HEK293 (cell line): ENCODE measurements around the gene STRA6.

ENCODE experiments used
- GLI2 ChIP-seq: fragments of 450-650 bp; formaldehyde crosslinking; IDR thresholded peaks from 2 replicates; pipeline ENCODE4; 2017; ENCODE audit warnings: missing biosample characterization, missing genetic modification characterization, low read depth, borderline replicate concordance
- GLIS1 ChIP-seq: fragments of 450-650 bp; formaldehyde crosslinking; IDR thresholded peaks from 2 replicates; pipeline ENCODE4 v1.5.1; 2016; ENCODE audit warnings: missing biosample characterization, missing genetic modification characterization
- GLIS2 ChIP-seq: fragments of 450-650 bp; formaldehyde crosslinking; IDR thresholded peaks from 2 replicates; pipeline ENCODE4 v1.5.1; 2016; ENCODE audit warnings: missing biosample characterization, missing genetic modification characterization
- HOXA7 ChIP-seq: sonication (generic); formaldehyde crosslinking; IDR thresholded peaks from 2 replicates; pipeline ENCODE4 v1.8.1; 2022; ENCODE audit warnings: missing genetic modification reagents, borderline replicate concordance
- HOXD13 ChIP-seq: sonication (generic); formaldehyde crosslinking; IDR thresholded peaks from 2 replicates; pipeline ENCODE4 v1.8.0; 2022; ENCODE audit warnings: missing genetic modification reagents, borderline replicate concordance
- KLF10 ChIP-seq: fragments of 450-650 bp; IDR thresholded peaks from 2 replicates; pipeline ENCODE4 v1.5.1; 2018; ENCODE audit warnings: missing biosample characterization, mild to moderate bottlenecking, missing genetic modification characterization
- KLF16 ChIP-seq: fragments of 450-650 bp; formaldehyde crosslinking; IDR thresholded peaks from 2 replicates; pipeline ENCODE4 v1.5.1; 2017; ENCODE audit warnings: missing biosample characterization, missing genetic modification characterization
- SCRT1 ChIP-seq: fragments of 450-650 bp; formaldehyde crosslinking; IDR thresholded peaks from 2 replicates; pipeline ENCODE4 v1.5.1; 2016; ENCODE audit warnings: missing biosample characterization, missing genetic modification characterization, borderline replicate concordance
- SP7 ChIP-seq: fragments of 450-650 bp; formaldehyde crosslinking; IDR thresholded peaks from 2 replicates; pipeline ENCODE4 v1.5.1; 2016; ENCODE audit warnings: missing biosample characterization, missing genetic modification characterization
- TRIM28 ChIP-seq: IDR thresholded peaks from 2 replicates; pipeline ENCODE4 v1.6.1; 2011; ENCODE audit warnings: low read length, control low read depth, borderline replicate concordance
- ZBTB20 ChIP-seq: fragments of 450-650 bp; formaldehyde crosslinking; IDR thresholded peaks from 2 replicates; pipeline ENCODE4 v1.5.1; 2016; ENCODE audit warnings: missing biosample characterization, missing genetic modification characterization
- ZBTB8A ChIP-seq: fragments of 450-650 bp; formaldehyde crosslinking; IDR thresholded peaks from 2 replicates; pipeline ENCODE4 v1.5.1; 2016; ENCODE audit warnings: missing biosample characterization, missing genetic modification characterization
- ZEB2 ChIP-seq: fragments of 450-650 bp; formaldehyde crosslinking; IDR thresholded peaks from 2 replicates; pipeline ENCODE4 v1.5.1; 2016; ENCODE audit warnings: missing biosample characterization, missing genetic modification characterization
- ZFP37 ChIP-seq: fragments of 450-650 bp; formaldehyde crosslinking; IDR thresholded peaks from 2 replicates; pipeline ENCODE4 v1.5.1; 2016; ENCODE audit warnings: missing biosample characterization, missing genetic modification characterization
- ZNF10 ChIP-seq: fragments of 450-650 bp; formaldehyde crosslinking; IDR thresholded peaks from 2 replicates; pipeline ENCODE4 v1.5.1; 2017; ENCODE audit warnings: missing biosample characterization, missing genetic modification characterization
- ZNF112 ChIP-seq: fragments of 450-650 bp; formaldehyde crosslinking; IDR thresholded peaks from 2 replicates; pipeline ENCODE4 v1.5.0; 2017; ENCODE audit warnings: missing biosample characterization, missing genetic modification characterization
- ZNF157 ChIP-seq: fragments of 450-650 bp; formaldehyde crosslinking; IDR thresholded peaks from 2 replicates; pipeline ENCODE4 v1.5.1; 2016; ENCODE audit warnings: missing biosample characterization, missing genetic modification characterization
- ZNF174 ChIP-seq: fragments of 450-650 bp; formaldehyde crosslinking; IDR thresholded peaks from 2 replicates; pipeline ENCODE4 v1.5.0; 2017; ENCODE audit warnings: missing biosample characterization, mild to moderate bottlenecking, missing genetic modification characterization
- ZNF24 ChIP-seq: fragments of 450-650 bp; formaldehyde crosslinking; IDR thresholded peaks from 2 replicates; pipeline ENCODE4 v1.5.1; 2016; ENCODE audit warnings: missing biosample characterization, missing genetic modification characterization
- ZNF324 ChIP-seq: fragments of 450-650 bp; formaldehyde crosslinking; IDR thresholded peaks from 2 replicates; pipeline ENCODE4 v1.5.1; 2016; ENCODE audit warnings: missing biosample characterization, missing genetic modification characterization
- ZNF335 ChIP-seq: fragments of 450-650 bp; formaldehyde crosslinking; conservative IDR thresholded peaks from 2 replicates; pipeline ENCODE4 v1.5.1; 2016; ENCODE audit warnings: missing biosample characterization, missing genetic modification characterization
- ZNF354C ChIP-seq: fragments of 450-650 bp; formaldehyde crosslinking; IDR thresholded peaks from 2 replicates; pipeline ENCODE4 v1.5.1; 2016; ENCODE audit warnings: missing biosample characterization, missing genetic modification characterization, low read depth, borderline replicate concordance
- ZNF394 ChIP-seq: fragments of 450-650 bp; formaldehyde crosslinking; IDR thresholded peaks from 2 replicates; pipeline ENCODE4 v1.5.1; 2016; ENCODE audit warnings: missing biosample characterization, missing genetic modification characterization, mild to moderate bottlenecking, moderate library complexity, borderline replicate concordance
- ZNF398 ChIP-seq: fragments of 450-650 bp; formaldehyde crosslinking; IDR thresholded peaks from 2 replicates; pipeline ENCODE4 v1.5.1; 2017; ENCODE audit warnings: missing biosample characterization, missing genetic modification characterization
- ZNF404 ChIP-seq: fragments of 450-650 bp; formaldehyde crosslinking; IDR thresholded peaks from 2 replicates; pipeline ENCODE4 v1.5.1; 2017; ENCODE audit warnings: missing biosample characterization, missing genetic modification characterization
- ZNF558 ChIP-seq: fragments of 450-650 bp; formaldehyde crosslinking; IDR thresholded peaks from 2 replicates; pipeline ENCODE4 v1.5.1; 2016; ENCODE audit warnings: missing biosample characterization, missing genetic modification characterization
- ZNF585B ChIP-seq: fragments of 450-650 bp; formaldehyde crosslinking; IDR thresholded peaks from 2 replicates; pipeline ENCODE4 v1.5.1; 2016; ENCODE audit warnings: missing biosample characterization, missing genetic modification characterization
- ZNF654 ChIP-seq: fragments of 450-650 bp; formaldehyde crosslinking; IDR thresholded peaks from 2 replicates; pipeline ENCODE4 v1.5.1; 2016; ENCODE audit warnings: low read depth, missing biosample characterization, missing genetic modification characterization
- ZNF701 ChIP-seq: fragments of 450-650 bp; formaldehyde crosslinking; IDR thresholded peaks from 2 replicates; pipeline ENCODE4 v1.5.1; 2016; ENCODE audit warnings: missing biosample characterization, missing genetic modification characterization
- ZSCAN23 ChIP-seq: fragments of 450-650 bp; formaldehyde crosslinking; IDR thresholded peaks from 2 replicates; pipeline ENCODE4 v1.5.1; 2016; ENCODE audit warnings: missing biosample characterization, missing genetic modification characterization
- ZXDB ChIP-seq: fragments of 450-650 bp; formaldehyde crosslinking; IDR thresholded peaks from 2 replicates; pipeline ENCODE4 v1.5.1; 2016; ENCODE audit warnings: missing biosample characterization, missing genetic modification characterization
- TF ChIP-seq, protein P1 (sequence below): fragments of 450-650 bp; formaldehyde crosslinking; IDR thresholded peaks from 2 replicates; pipeline ENCODE4 v1.5.1; 2016; ENCODE audit warnings: missing biosample characterization, missing genetic modification characterization
- TF ChIP-seq, protein P2 (sequence below): fragments of 450-650 bp; formaldehyde crosslinking; IDR thresholded peaks from 2 replicates; pipeline ENCODE4 v1.5.1; 2016; ENCODE audit warnings: missing biosample characterization, missing genetic modification characterization
- TF ChIP-seq, protein P3 (sequence below): fragments of 450-650 bp; formaldehyde crosslinking; IDR thresholded peaks from 2 replicates; pipeline ENCODE4 v1.5.1; 2016; ENCODE audit warnings: missing biosample characterization, missing genetic modification characterization

The STRA6 gene

GRCh38 chr15:74208901-74209559 is 6.4 kb upstream of the STRA6 start (continued):
- TF ChIP-seq, protein P1, sequence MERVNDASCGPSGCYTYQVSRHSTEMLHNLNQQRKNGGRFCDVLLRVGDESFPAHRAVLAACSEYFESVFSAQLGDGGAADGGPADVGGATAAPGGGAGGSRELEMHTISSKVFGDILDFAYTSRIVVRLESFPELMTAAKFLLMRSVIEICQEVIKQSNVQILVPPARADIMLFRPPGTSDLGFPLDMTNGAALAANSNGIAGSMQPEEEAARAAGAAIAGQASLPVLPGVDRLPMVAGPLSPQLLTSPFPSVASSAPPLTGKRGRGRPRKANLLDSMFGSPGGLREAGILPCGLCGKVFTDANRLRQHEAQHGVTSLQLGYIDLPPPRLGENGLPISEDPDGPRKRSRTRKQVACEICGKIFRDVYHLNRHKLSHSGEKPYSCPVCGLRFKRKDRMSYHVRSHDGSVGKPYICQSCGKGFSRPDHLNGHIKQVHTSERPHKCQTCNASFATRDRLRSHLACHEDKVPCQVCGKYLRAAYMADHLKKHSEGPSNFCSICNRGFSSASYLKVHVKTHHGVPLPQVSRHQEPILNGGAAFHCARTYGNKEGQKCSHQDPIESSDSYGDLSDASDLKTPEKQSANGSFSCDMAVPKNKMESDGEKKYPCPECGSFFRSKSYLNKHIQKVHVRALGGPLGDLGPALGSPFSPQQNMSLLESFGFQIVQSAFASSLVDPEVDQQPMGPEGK (tag by site-specific recombination) = peak; percentile 85
- peak; percentile 99 for TF ChIP-seq GLIS1 (tag by site-specific recombination)
- TF ChIP-seq ZNF394 (tag by site-specific recombination) = peak; percentile 67; the same call in 1 of the 2 replicates
- peak; percentile 47 for TF ChIP-seq ZEB2
- no peak for TF ChIP-seq SCRT1 (tag by site-specific recombination)
- 0 out of 2 replicates have a peak, but pooled peaks have one; percentile 14 for TF ChIP-seq KLF16 (tag by site-specific recombination)
- peak; percentile 87 for TF ChIP-seq ZXDB
- no peak for TF ChIP-seq ZNF654 (tag by site-specific recombination)
- no peak for TF ChIP-seq GLI2 (tag by site-specific recombination)
- no peak for TF ChIP-seq ZNF404 (tag by site-specific recombination)
- no peak for TF ChIP-seq ZSCAN23 (tag by site-specific recombination)
- no peak for TF ChIP-seq ZNF354C (tag by site-specific recombination)
- TF ChIP-seq ZNF174 (tag by site-specific recombination) = no peak
- no peak for TF ChIP-seq ZFP37 (tag by site-specific recombination)
- no peak for TF ChIP-seq ZNF24 (tag by site-specific recombination)
- peak; percentile 80 for TF ChIP-seq SP7 (tag by site-specific recombination)
- TF ChIP-seq ZNF335 (tag by site-specific recombination) = peak; percentile 18; the same call in 1 of the 2 replicates
- peak; percentile 75 for TF ChIP-seq ZNF10 (tag by site-specific recombination)
- TF ChIP-seq HOXA7 (CRISPR knock-in tag) = no peak
- peak; percentile 61 for TF ChIP-seq GLIS2 (tag by site-specific recombination)
- TF ChIP-seq, protein P2, sequence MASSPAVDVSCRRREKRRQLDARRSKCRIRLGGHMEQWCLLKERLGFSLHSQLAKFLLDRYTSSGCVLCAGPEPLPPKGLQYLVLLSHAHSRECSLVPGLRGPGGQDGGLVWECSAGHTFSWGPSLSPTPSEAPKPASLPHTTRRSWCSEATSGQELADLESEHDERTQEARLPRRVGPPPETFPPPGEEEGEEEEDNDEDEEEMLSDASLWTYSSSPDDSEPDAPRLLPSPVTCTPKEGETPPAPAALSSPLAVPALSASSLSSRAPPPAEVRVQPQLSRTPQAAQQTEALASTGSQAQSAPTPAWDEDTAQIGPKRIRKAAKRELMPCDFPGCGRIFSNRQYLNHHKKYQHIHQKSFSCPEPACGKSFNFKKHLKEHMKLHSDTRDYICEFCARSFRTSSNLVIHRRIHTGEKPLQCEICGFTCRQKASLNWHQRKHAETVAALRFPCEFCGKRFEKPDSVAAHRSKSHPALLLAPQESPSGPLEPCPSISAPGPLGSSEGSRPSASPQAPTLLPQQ = peak; percentile 96
- TF ChIP-seq ZNF701 = no peak
- TF ChIP-seq, protein P3, sequence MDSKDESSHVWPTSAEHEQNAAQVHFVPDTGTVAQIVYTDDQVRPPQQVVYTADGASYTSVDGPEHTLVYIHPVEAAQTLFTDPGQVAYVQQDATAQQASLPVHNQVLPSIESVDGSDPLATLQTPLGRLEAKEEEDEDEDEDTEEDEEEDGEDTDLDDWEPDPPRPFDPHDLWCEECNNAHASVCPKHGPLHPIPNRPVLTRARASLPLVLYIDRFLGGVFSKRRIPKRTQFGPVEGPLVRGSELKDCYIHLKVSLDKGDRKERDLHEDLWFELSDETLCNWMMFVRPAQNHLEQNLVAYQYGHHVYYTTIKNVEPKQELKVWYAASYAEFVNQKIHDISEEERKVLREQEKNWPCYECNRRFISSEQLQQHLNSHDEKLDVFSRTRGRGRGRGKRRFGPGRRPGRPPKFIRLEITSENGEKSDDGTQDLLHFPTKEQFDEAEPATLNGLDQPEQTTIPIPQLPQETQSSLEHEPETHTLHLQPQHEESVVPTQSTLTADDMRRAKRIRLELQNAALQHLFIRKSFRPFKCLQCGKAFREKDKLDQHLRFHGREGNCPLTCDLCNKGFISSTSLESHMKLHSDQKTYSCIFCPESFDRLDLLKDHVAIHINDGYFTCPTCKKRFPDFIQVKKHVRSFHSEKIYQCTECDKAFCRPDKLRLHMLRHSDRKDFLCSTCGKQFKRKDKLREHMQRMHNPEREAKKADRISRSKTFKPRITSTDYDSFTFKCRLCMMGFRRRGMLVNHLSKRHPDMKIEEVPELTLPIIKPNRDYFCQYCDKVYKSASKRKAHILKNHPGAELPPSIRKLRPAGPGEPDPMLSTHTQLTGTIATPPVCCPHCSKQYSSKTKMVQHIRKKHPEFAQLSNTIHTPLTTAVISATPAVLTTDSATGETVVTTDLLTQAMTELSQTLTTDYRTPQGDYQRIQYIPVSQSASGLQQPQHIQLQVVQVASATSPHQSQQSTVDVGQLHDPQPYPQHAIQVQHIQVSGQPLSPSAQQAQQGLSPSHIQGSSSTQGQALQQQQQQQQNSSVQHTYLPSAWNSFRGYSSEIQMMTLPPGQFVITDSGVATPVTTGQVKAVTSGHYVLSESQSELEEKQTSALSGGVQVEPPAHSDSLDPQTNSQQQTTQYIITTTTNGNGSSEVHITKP (tag by site-specific recombination) = peak; percentile 73
- 0 out of 2 replicates have a peak, but pooled peaks have one; percentile 37 for TF ChIP-seq ZNF324 (tag by site-specific recombination)
- no peak for TF ChIP-seq ZNF558 (tag by site-specific recombination)
- TF ChIP-seq KLF10 (tag by site-specific recombination) = no peak
- TF ChIP-seq ZBTB8A (tag by site-specific recombination) = peak; percentile 56
- no peak for TF ChIP-seq ZNF585B (tag by site-specific recombination)
- no peak for TF ChIP-seq ZNF157
- TF ChIP-seq ZBTB20 = peak; percentile 61; the same call in 1 of the 2 replicates
- TF ChIP-seq ZNF112 (tag by site-specific recombination) = no peak
- TF ChIP-seq ZNF398 (tag by site-specific recombination) = peak; percentile 90
- TF ChIP-seq HOXD13 (CRISPR knock-in tag) = no peak
- TF ChIP-seq TRIM28 = no peak
